ENCODE results near the gene PPP1R3D.

PPP1R3D gene

DNA sequence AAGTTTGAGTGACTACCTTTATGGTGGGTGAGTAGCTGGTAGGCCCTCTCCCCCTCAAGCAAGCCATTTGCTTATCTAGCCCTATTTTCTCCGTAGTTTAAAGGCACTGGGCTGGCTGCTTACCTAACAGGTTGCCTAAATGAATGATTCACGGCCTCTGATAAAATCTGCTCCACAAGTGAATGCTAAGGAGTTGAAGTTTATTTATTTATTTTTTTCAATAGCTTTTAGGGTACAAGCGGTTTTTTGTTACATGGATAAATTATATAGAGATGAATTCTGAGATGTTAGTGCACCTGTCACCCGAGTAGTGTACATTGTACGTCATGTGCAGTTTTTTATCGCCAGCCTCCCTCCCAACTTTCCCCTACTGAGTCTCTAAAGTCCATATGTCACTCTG lies 9.8 kb upstream of the PPP1R3D start:
- TF ChIP-seq, protein P1, sequence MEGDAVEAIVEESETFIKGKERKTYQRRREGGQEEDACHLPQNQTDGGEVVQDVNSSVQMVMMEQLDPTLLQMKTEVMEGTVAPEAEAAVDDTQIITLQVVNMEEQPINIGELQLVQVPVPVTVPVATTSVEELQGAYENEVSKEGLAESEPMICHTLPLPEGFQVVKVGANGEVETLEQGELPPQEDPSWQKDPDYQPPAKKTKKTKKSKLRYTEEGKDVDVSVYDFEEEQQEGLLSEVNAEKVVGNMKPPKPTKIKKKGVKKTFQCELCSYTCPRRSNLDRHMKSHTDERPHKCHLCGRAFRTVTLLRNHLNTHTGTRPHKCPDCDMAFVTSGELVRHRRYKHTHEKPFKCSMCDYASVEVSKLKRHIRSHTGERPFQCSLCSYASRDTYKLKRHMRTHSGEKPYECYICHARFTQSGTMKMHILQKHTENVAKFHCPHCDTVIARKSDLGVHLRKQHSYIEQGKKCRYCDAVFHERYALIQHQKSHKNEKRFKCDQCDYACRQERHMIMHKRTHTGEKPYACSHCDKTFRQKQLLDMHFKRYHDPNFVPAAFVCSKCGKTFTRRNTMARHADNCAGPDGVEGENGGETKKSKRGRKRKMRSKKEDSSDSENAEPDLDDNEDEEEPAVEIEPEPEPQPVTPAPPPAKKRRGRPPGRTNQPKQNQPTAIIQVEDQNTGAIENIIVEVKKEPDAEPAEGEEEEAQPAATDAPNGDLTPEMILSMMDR (IDR thresholded peaks at IDR 0.05; ENCODE audit: borderline replicate concordance, control extremely low read depth, extremely low read depth, insufficient read depth, missing control alignments) = no peak
- in situ Hi-C loops (cut with MboI; ENCODE audit: low sequenced_read_pairs, unreplicated experiment) = no loop called here
- DNase-seq (ENCODE audit: low spot score) = no peak

DNA sequence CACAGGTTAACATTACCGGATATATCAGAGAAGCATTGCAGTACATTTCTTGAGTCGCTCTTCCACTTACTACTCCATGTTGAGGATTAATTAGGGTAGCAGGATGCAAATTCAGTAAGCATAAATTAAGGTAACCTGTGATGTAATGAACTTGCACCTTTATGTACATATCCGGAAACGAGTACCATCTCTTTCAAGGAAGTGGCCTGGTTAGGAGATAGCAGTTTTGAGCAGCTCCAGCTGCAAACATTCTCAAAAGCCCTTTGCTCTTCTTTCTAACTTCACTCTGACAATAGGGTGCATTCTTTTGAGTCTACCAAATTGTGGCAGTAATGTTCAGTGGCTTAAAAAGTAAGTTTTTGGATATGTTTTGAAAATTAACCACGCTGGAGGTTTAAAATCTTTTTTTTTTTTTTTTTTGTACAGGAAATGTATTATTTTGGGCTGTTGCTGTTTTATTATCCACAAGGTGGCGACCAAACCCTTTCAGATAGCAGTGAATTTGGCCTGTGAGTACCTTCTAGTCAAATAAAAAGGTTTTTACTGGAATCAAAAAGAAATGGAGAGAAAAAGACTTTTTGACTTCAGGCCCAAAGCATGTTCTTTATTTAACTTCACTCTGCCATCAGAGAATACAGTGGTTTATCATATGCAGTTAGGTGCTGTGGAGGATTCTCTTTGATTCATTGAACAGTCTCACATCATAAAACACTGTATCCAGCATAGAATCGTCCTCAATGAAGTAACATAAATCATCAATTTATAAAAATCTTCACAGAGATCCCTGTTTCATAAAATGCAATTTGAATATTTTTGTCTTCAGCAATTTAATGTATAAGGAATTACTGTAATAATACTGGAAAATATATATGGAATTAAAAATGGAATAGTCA lies 9.0 kb upstream of the PPP1R3D start:
- in situ Hi-C loops (cut with MboI; ENCODE audit: low sequenced_read_pairs, unreplicated experiment) = no loop called here
- peak; percentile 32 for DNase-seq (ENCODE audit: low spot score)

DNA sequence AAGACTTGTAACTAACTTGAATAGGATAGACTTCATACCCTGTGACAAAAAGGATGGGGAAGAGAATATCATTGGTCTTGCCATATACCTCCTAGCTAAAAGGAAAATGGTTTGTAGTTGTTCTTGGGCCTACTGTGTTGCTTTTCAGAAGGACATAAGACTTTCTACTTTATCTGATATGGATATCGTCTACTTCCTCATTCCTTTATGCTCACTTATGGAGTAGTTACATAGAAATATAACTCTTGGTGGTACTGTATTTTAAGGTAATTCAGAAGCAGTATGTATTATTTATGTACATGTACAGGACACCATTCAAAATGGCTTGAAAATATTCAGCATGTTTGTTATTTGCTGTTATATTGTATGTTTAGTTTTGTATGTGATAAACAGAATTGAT lies 8.1 kb upstream of the PPP1R3D start:
- in situ Hi-C loops (cut with MboI; ENCODE audit: low sequenced_read_pairs, unreplicated experiment) = no loop called here
- TF ChIP-seq, protein P1 (IDR thresholded peaks at IDR 0.05; ENCODE audit: borderline replicate concordance, control extremely low read depth, extremely low read depth, insufficient read depth, missing control alignments) = no peak
- DNase-seq (ENCODE audit: low spot score) = no peak

More for the DNA sequence above, 9.0 kb upstream of the PPP1R3D start:
- TF ChIP-seq, protein P1 (IDR thresholded peaks at IDR 0.05; ENCODE audit: borderline replicate concordance, control extremely low read depth, extremely low read depth, insufficient read depth, missing control alignments) = peak; percentile 43

DNA sequence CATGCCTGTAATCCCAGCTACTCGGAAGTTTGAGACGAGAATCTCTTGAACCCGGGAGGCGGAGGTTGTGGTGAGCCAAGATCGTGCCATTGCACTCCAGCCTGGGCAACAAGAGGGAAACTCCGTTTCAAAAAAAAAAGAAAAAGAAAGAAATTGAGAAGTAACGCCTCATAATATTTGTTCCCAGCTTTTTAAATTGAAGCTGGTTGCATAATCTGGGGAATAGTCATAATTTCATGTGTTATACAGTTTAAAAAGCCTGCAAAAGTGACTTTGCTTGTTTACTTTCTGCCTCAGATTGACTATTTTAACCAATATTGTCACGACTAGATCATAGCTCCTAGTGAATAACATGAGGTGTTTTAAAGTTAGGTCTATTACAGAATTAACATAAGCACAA lies 7.3 kb upstream of the PPP1R3D start:
- TF ChIP-seq, protein P1 (IDR thresholded peaks at IDR 0.05; ENCODE audit: borderline replicate concordance, control extremely low read depth, extremely low read depth, insufficient read depth, missing control alignments) = no peak
- DNase-seq (ENCODE audit: low spot score) = no peak
- in situ Hi-C loops (cut with MboI; ENCODE audit: low sequenced_read_pairs, unreplicated experiment) = no loop called here

DNA sequence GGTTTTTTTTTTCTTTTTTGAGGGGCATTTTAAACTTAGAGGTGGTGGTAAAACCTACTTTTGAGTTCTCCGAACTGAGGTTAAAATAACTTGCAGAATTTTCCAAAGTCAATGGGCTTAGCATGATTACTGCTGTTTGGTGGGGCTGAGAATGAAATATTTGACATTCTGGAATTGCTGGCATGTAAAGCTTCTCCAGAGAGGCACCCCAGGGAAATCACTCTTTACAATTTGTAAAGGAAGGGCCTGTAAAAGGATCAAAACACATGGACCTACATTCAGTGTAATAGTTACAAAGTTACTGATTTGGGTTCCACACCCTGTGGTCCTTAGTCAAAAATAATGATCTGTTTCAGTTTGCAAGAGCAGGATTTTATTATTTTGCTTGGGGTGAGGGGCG lies 5.6 kb upstream of the PPP1R3D start:
- in situ Hi-C loops (cut with MboI; ENCODE audit: low sequenced_read_pairs, unreplicated experiment) = no loop called here
- DNase-seq (ENCODE audit: low spot score) = no peak
- TF ChIP-seq, protein P1 (IDR thresholded peaks at IDR 0.05; ENCODE audit: borderline replicate concordance, control extremely low read depth, extremely low read depth, insufficient read depth, missing control alignments) = no peak

DNA sequence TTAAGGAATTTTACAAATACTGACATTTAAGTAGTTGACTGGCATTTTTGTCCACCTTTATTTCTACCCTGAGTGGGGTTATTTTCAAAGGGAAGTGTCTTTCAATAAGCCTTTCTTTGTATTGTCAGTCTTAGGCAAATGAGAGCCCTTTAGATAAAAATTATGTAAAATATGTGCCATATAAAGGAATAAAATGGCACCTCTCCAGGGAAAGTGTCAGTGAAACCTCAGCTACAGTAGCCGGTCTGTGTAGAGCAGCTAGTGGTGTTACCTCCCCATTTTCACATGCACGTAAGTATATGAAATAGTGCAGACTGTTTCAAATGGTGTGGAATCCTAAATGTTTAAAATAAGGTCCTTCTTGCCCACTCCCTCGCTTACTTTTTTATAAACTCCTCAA lies 5.1 kb upstream of the PPP1R3D start:
- TF ChIP-seq, protein P1 (IDR thresholded peaks at IDR 0.05; ENCODE audit: borderline replicate concordance, control extremely low read depth, extremely low read depth, insufficient read depth, missing control alignments) = no peak
- in situ Hi-C loops (cut with MboI; ENCODE audit: low sequenced_read_pairs, unreplicated experiment) = no loop called here
- DNase-seq (ENCODE audit: low spot score) = no peak
